HG03095 (cell line): Measurements from ENCODE around the gene CYP4Z1.
"Not testable (repeated sequence)": the region's sequence is repeated elsewhere in the genome, so short reads cannot be mapped to it uniquely, and the experiment has no call there.

Experiments
- ATAC-seq: cut with Tn5 transposase; IDR thresholded peaks from one replicate; pipeline ENCODE4 v1.9.1; 2021; ENCODE audit warnings: moderate library complexity; ENCODE audit not compliant: unreplicated experiment

The CYP4Z1 gene

DNA sequence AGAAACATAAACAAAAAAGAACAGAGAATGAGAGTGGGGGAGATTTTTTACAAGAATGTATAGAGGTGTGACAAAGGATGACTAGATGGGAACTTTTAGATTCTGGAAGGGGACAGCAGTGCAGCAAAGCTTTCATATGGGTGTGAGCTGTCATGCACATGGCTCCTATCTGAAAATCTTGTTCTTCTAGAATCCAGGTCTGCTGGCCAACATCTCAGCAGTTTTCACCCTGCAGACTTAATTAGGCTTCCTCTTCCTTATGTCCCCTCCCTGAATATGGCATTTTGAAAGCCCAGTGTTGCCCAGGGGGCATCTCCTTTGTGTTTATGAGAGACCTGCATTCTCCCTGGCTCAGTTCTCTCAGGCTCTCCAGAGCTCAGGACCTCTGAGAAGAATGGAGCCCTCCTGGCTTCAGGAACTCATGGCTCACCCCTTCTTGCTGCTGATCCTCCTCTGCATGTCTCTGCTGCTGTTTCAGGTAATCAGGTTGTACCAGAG is at the start of gene CYP4Z1:
Gene CYP4Z1, plus strand, starts transcription at position 135 of the 498 bp plus-strand sequence. Its CDS starts 260 bp downstream, at position 395.
- ATAC-seq = no peak

- no peak for ATAC-seq
Measured at GRCh38 chr1:47021070-47021469, 46.0 kb upstream of the CYP4Z1 start.

DNA sequence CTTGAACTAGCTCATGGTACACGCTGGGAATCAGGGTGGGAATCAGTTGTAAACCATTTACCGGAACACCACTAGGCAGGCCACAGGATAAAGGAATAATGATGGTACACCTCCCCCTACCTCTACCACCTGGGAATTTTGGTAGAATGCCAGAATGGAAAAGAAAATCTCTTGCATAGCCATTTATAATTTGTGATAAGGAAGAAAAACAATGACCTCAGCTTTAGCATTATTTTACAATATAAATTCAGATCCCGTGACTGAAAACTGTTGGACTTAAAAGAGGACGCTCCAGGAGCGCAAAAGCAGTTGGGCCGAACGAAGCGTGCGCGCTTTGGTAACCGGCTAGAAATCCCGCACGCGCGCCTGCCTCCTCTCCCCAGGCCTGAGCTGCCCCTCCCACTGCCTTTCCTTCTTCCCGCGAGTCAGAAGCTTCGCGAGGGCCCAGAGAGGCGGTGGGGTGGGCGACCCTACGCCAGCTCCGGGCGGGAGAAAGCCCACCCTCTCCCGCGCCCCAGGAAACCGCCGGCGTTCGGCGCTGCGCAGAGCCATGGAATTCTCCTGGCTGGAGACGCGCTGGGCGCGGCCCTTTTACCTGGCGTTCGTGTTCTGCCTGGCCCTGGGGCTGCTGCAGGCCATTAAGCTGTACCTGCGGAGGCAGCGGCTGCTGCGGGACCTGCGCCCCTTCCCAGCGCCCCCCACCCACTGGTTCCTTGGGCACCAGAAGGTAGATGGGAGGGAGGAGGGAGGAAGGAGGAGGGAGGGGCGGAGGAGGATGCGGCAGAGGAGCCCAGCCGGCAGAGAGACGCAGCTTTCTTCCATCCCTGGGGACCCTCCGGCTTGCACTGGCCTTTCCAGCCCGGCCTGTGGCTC is 43.5 kb upstream of the CYP4Z1 start, which contains the start of gene CYP4X1:
Gene CYP4X1, plus strand, starts transcription at position 402 of the 873 bp plus-strand sequence. Its CDS starts 149 bp downstream, at position 551.
- ATAC-seq = no peak

DNA sequence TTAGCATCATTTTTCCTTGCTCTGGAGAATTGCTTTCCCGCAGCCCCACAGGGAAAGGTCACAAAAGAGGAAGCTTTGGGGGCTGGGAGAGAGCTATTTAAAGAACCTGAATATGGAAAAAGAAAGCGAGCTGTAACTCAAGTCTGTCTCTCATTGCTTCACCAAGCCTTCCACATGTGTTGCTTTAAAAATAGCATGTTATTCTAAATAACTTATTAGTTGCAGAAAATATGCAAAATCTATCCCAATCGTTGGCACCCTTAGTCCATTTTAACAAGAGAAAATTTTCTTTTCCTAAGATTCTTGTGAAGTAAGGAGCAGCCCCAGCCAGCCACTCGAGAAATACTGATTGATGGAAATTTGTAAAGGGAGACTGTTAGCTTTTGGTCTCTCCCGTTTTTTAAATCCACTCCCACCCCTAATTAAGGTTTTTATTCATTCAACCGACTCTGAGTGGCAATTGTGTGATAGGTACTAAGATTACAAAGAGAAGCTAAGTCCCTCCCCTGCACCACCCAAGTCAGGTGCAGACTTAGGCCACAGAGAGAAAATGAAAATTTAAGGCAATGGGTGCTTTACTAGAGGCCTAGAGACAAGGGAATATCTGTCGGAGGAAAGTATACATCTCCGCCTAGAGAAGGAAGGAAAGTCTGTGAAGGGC is 42.8 kb upstream of the CYP4Z1 start:
- ATAC-seq = no peak

GRCh38 chr1:47030170-47030805 is 36.7 kb upstream of the CYP4Z1 start:
- ATAC-seq = no peak

DNA sequence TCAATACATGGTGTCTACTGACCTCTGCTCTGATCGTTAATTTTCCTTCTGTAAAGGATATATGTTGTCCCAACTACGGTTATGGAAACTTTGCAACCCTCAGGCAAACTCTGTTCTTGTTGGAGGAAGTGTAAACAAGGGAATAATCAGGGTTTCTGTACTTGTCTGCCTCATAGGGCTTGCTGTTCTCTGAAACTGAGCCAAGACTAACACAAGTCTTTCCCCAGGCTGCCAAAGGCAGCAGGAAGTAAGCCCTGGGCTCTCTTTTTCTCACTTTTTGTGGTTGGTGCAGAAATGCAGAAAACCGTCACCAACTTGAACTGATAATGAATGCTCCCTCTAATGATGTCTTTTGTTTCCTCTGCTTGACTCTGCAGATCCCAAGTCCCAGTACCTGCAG is 36.0 kb upstream of the CYP4Z1 start:
- ATAC-seq = no peak

GRCh38 chr1:47031585-47031984 is 35.4 kb upstream of the CYP4Z1 start:
- no peak for ATAC-seq

- no peak for ATAC-seq
Measured at GRCh38 chr1:47036764-47037163, 30.3 kb upstream of the CYP4Z1 start.

DNA sequence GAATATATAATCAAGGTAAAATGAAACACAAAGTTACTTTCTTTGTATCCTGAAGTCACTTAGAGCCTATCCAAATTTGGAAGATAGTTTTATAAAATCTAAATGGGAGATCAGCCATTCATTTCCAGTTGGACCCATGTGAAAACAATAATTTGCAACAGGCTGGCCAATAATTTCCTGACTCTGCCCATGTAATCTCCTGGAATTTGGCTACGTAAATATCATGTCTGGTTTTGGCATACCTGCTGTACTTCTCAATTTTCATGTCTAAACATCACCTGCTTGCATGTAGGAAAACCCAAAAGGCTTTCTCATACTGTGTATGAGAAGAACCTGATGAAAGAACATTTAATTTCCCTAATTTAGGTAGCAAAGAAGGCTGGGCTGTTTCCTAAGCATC is 7.7 kb upstream of the CYP4Z1 start:
- ATAC-seq = no peak

- ATAC-seq = not testable (repeated sequence)
Measured at GRCh38 chr1:47069080-47069479, 2.0 kb downstream of the CYP4Z1 start.

DNA sequence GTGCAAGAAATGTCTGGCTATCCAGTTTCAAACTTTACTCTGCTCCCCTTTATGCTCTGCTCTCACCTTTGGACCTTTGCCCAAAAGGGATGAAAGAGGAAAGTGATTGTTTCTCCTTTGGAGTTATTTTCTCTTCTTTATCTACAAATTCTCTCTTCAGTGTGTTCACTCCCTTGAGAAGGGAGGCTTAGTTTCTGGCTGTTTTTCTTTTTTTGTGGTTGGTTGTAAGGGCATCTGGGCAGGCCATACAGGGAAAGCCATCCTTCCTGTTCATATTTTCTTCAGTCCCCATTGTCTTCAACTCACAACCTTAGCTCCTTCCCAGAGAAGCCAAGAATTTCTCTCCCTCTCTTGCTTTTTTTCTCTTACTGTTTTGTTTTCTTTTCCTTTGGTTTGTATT is 2.5 kb downstream of the CYP4Z1 start:
- ATAC-seq = not testable (repeated sequence)

- not testable (repeated sequence) for ATAC-seq
Measured at GRCh38 chr1:47089356-47089755, 22.3 kb downstream of the CYP4Z1 start.

- ATAC-seq = not testable (repeated sequence)
Measured at GRCh38 chr1:47091476-47091875, 24.4 kb downstream of the CYP4Z1 start.

DNA sequence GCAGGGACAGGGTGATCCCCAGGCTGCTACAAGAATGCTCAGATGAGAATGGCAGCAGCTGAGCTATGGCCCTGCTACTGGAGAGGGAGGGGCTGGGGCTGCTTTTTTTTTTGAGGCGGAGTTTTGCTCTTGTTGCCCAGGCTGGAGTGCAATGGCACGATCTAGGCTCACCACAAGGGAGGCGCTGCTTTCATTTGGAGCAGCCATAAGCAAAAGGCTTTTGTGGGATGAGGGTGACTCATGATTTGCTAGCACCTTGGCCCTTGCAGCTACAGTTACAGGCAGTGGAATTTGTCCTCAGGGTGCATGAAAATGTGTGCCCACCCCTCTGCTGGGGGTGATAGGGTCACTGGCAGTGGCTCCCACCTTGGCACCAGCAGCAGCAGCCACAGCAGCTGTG is 37.8 kb downstream of the CYP4Z1 start:
- no peak for ATAC-seq

DNA sequence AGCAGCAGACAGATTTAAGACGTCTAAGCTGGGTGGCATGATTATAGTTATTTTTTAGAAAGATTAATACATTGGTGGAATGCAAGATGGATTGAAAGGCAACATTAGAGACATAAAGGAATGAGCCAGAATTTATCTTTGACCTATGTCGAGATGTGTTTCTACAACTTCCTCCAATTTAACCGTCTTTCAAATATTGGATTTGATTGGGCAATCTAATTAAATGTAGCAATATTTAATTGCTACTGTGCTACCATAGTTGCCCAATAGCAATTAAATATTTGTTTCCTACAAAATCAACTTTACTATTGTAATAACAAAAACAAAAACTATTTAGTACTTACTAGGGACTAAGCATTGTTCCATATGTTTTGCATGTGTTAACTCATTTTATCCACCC is 39.8 kb downstream of the CYP4Z1 start:
- ATAC-seq = no peak

DNA sequence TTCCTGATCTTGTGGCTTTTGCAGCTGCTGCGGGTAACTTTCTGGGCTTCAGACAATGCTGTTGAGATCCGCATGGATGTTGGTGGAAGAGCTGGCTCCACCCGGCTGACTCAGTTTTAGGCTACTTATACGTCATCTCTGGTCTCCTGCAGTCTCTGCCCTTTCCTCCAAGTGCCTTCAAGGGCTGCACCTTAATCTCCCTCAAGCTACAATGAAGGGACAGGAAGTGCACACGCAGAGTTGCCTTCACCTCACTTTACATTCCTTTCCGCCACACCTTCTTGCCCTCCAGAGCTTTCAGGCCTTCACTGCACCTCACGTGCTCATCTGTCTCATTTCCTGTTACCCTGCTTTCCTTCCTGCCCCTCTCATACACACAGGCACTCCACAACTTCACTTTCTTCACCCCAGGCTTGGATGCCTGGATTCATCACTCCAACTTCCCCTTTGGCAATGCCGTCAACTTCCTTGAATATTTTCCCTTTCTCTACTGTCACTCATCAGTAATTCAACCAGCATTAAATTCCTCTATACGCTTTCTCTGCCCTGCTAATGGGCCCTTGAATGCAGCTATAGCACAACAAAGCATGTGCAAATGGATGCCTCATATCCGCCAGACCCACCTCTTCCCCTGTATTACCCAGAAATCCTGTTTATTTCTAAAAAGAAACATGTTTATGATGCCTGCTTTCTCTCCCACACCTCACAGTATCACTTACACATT is 41.0 kb downstream of the CYP4Z1 start:
- ATAC-seq = not testable (repeated sequence)

DNA sequence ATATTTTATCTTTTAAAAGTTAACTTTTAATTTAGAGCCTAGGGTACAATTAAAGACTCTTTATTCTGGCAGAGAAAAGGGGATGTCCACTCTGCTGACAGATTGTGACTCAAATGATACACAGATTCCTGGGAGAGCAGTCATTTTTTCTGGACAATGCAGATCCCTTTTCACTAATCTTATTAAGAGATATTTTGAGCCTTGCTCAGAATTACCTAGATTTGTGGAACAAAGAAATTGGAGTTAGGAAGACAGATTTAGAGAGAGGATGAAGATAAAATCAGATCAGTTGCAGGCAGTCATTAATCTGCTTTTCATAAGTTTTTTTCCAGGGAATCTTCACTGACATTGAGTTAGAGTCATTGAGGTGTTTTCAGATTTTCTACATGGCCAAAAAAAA is 42.5 kb downstream of the CYP4Z1 start:
- ATAC-seq = not testable (repeated sequence)

DNA sequence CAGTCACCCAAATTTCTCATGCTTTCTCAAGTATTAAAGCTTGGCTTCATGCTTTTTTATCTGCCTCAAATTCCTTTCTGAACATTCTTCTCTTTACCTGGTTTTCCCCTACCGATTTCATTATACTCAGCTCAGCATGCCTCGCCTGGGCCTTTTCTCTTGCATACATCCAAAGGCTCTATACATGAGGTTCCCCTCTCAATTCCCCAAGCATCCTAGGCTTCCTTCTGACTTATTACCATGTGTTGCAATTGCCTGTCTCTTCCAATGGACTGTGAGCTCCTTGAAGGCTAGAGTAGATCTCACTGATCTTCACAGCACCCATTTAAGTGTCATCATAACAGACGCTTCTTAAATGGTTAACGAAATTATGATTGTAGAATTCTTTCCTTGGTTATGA is 46.1 kb downstream of the CYP4Z1 start:
- no peak for ATAC-seq

DNA sequence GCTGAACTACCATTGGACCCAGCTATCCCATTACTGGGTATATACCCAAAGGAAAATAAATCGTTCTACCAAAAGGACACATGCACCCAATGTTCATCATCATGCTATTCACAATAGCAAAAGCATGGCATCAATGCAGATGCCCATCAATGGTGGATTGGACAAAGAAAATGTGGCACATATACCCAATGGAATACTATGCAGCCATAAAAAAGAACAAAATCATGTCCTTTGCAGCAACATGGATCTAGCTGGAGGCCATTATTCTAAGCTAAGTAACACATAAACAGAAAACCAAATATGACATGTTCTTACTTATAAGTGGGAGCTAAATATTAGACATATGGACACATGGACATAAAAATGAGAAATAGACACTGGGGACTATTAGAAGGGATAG is 54.0 kb downstream of the CYP4Z1 start:
- ATAC-seq = not testable (repeated sequence)

- ATAC-seq = not testable (repeated sequence)
Measured at GRCh38 chr1:47124834-47125233, 57.8 kb downstream of the CYP4Z1 start.

DNA sequence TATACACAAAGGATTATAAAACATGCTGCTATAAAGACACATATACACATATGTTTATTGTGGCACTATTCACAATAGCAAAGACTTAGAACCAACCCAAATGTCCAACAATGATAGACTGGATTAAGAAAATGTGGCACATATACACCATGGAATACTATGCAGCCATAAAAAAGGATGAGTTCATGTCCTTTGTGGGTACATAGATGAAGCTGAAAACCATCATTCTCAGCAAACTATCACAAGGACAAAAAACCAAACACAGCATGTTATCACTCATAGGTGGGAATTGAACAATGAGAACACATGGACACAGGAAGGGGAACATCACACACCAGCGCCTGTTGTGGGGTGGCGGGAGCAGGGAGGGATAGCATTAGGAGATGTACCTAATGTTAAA is 60.0 kb downstream of the CYP4Z1 start:
- not testable (repeated sequence) for ATAC-seq
